GM19023 (cell line): ENCODE data around the gene GSTT2B.
"Not testable (repeated sequence)": the region's sequence is repeated elsewhere in the genome, so short reads cannot be mapped to it uniquely, and the experiment has no call there.

Experiments
- ATAC-seq: cut with Tn5 transposase; IDR thresholded peaks from one replicate; pipeline ENCODE4 v1.9.1; 2021; ENCODE audit warnings: mild to moderate bottlenecking, moderate library complexity; ENCODE audit not compliant: unreplicated experiment

Gene GSTT2B

GRCh38 chr22:23986538-23987178 is 25.7 kb upstream of the GSTT2B start:
- not testable (repeated sequence) for ATAC-seq

GRCh38 chr22:23986089-23986488 is 25.1 kb upstream of the GSTT2B start:
- not testable (repeated sequence) for ATAC-seq

GRCh38 chr22:23984430-23984829 is 23.4 kb upstream of the GSTT2B start:
- no peak for ATAC-seq

- not testable (repeated sequence) for ATAC-seq
Measured at GRCh38 chr22:23980567-23980966, 19.6 kb upstream of the GSTT2B start.

- not testable (repeated sequence) for ATAC-seq
Measured at GRCh38 chr22:23979557-23980240, 18.7 kb upstream of the GSTT2B start, which contains the start of gene GSTT2. GSTT2 (plus strand) TSS chr22:23980134.

GRCh38 chr22:23977304-23977703 is 16.3 kb upstream of the GSTT2B start:
- ATAC-seq = not testable (repeated sequence)

- ATAC-seq = peak; percentile 35
Measured at GRCh38 chr22:23974836-23975352, 13.9 kb upstream of the GSTT2B start.

- peak; percentile 86 for ATAC-seq
Measured at GRCh38 chr22:23974345-23974744, 13.3 kb upstream of the GSTT2B start, which contains the start of gene DDT. DDT (minus strand) TSS chr22:23974441; CDS start chr22:23974414, 27 bp downstream.

- ATAC-seq = not testable (repeated sequence)
Measured at GRCh38 chr22:23971927-23972326, 10.9 kb upstream of the GSTT2B start.

GRCh38 chr22:23970816-23971486 is 10.0 kb upstream of the GSTT2B start:
- no peak for ATAC-seq

GRCh38 chr22:23970201-23970641 is 9.2 kb upstream of the GSTT2B start:
- ATAC-seq = no peak

GRCh38 chr22:23969071-23969470 is 8.1 kb upstream of the GSTT2B start:
- no peak for ATAC-seq

GRCh38 chr22:23966568-23966967 is 5.6 kb upstream of the GSTT2B start, which contains the start of gene DDTL:
DDTL (plus strand) TSS chr22:23966888; CDS start chr22:23966915, 27 bp downstream.
- ATAC-seq = peak; percentile 91

- ATAC-seq = peak; percentile 43
Measured at GRCh38 chr22:23966094-23966493, 5.1 kb upstream of the GSTT2B start.

GRCh38 chr22:23956301-23956900 is 4.6 kb downstream of the GSTT2B start:
- ATAC-seq = not testable (repeated sequence)

- ATAC-seq = not testable (repeated sequence)
Measured at GRCh38 chr22:23955886-23956285, 5.1 kb downstream of the GSTT2B start.

GRCh38 chr22:23954991-23955305 is 6.0 kb downstream of the GSTT2B start:
- not testable (repeated sequence) for ATAC-seq

GRCh38 chr22:23954193-23954990 is 6.6 kb downstream of the GSTT2B start:
- ATAC-seq = not testable (repeated sequence)

- not testable (repeated sequence) for ATAC-seq
Measured at GRCh38 chr22:23953485-23953884, 7.5 kb downstream of the GSTT2B start.

- not testable (repeated sequence) for ATAC-seq
Measured at GRCh38 chr22:23952794-23953405, 8.1 kb downstream of the GSTT2B start.
